ENCODE data around the gene CREB1.

DNA sequence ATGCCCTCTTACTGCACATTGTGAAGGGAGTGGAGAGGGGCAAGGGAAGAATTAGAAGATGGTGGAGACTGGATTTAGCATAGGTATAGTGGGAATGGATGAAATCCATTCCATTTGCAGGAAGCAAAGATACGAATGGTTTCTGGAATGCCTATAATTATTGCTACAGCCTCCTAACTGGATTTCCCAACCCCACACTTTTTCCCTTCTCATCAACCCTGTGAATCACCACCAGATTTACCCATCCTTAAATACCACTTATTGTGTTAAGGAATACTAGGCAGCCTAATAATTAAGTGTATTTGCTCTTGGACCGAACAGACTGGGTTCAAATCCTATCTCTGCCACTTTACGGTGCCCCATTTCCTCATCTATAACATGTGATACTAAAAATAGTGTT lies 39.3 kb upstream of the CREB1 start:
- TF ChIP-seq POLR2H (tag; IDR thresholded peaks at IDR 0.05; ENCODE audit: low read depth) = no peak
- TF ChIP-seq, protein P1, sequence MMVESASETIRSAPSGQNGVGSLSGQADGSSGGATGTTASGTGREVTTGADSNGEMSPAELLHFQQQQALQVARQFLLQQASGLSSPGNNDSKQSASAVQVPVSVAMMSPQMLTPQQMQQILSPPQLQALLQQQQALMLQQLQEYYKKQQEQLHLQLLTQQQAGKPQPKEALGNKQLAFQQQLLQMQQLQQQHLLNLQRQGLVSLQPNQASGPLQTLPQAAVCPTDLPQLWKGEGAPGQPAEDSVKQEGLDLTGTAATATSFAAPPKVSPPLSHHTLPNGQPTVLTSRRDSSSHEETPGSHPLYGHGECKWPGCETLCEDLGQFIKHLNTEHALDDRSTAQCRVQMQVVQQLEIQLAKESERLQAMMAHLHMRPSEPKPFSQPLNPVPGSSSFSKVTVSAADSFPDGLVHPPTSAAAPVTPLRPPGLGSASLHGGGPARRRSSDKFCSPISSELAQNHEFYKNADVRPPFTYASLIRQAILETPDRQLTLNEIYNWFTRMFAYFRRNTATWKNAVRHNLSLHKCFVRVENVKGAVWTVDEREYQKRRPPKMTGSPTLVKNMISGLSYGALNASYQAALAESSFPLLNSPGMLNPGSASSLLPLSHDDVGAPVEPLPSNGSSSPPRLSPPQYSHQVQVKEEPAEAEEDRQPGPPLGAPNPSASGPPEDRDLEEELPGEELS (CRISPR knock-in tag; IDR thresholded peaks at IDR 0.05; ENCODE audit: borderline replicate concordance) = no peak

Measured in K562 (cell line).